ENCODE measurements around the gene USP49. TPM values are rescaled to one million over a fixed set of nuclear protein-coding genes. Genes with fewer than 3 reads are reported as not detected.
A peak's percentile ranks its signal among the peaks of the same experiment; 100 is the strongest.
"Not testable (repeated sequence)": the region's sequence is repeated elsewhere in the genome, so short reads cannot be mapped to it uniquely, and the experiment has no call there.

The USP49 gene
- total RNA-seq, 1 experiment from 2014 or later: 2.3 TPM

DNA sequence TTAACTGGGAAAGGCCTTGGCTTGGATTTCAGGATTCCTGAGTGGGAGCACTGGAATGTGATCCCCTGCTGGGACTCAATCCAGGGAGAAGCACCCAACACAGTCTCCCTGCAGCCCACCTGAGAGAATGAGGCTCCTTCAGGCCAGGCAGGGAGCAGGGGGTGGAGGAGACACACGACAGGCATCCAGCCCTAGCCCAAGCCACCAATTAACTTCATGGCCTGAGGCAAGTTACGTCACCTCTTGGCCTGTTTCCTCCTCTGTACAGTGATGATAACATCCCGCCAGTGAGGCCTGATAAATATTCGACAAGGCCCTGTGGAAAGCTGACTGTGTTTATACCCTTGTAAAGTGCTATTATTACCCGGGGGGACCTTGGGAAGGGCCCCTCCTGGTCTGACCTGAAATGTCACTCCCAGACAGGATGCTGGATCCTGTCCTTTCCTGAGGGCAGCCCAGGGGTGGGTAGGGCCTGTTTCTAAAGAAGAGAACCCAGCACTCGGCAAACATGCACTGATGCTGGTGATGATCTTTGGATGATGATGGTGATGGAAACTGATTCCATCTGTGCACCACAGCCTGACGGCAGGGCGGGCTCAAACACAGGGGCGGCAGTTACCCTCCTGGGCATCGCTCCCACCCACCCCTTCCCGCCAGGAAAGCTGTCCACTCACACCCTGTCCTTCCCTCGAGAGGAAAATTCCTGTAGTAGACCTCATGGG is 127.9 kb downstream of the USP49 start:
- peak; percentile 91 for ATAC-seq
- Histone ChIP-seq H3K9me2 (replicated peaks; ENCODE audit: low read length) (no peaks in the 10 kb centered on the region), H3K27ac (ENCODE audit: low read length) (no peak overlapping the region), H3K9me3 (ENCODE audit: low read length) (no peaks in the 10 kb centered on the region), H3K4me1 (ENCODE audit: insufficient read depth, low read length) (peaks cover 16% of the 10 kb centered on the region), H3K9ac (ENCODE audit: low read length) (no peak overlapping the region), H2AFZ (ENCODE audit: low read length) (no peak overlapping the region), H3K27me3 (ENCODE audit: low read length) (no peaks in the 10 kb centered on the region), H3K4me2 (ENCODE audit: low read length) (no peak overlapping the region), H3K36me3 (ENCODE audit: low read depth, low read length) (no peaks in the 10 kb centered on the region; the same call in 1 of the 2 replicates), H3K79me2 (ENCODE audit: low read length) (no peaks in the 10 kb centered on the region), H3F3A (ENCODE audit: low read length, unreplicated experiment) (no peaks in the 10 kb centered on the region), H4K20me1 (ENCODE audit: low read length) (no peaks in the 10 kb centered on the region), H3K4me3 (ENCODE audit: low read length) (no peak overlapping the region)
- POLR2A ChIA-PET (ENCODE audit: unreplicated experiment): no interaction called here
- TF ChIP-seq EZH2 (IDR thresholded peaks at IDR 0.05; ENCODE audit: low read length, unreplicated experiment): no peak
- 0 out of 2 replicates have a peak, but pooled peaks have one; percentile 58 for TF ChIP-seq EZH2phosphoT487 (IDR thresholded peaks at IDR 0.05; ENCODE audit: borderline replicate concordance, low read length)
- intact Hi-C loops (cut with micrococcal nuclease): no loop called here
- CTCF ChIA-PET: no interaction called here
- DNase-seq: peak; percentile 93
- BruUV-seq (replicated peaks): no TSS peak

DNA sequence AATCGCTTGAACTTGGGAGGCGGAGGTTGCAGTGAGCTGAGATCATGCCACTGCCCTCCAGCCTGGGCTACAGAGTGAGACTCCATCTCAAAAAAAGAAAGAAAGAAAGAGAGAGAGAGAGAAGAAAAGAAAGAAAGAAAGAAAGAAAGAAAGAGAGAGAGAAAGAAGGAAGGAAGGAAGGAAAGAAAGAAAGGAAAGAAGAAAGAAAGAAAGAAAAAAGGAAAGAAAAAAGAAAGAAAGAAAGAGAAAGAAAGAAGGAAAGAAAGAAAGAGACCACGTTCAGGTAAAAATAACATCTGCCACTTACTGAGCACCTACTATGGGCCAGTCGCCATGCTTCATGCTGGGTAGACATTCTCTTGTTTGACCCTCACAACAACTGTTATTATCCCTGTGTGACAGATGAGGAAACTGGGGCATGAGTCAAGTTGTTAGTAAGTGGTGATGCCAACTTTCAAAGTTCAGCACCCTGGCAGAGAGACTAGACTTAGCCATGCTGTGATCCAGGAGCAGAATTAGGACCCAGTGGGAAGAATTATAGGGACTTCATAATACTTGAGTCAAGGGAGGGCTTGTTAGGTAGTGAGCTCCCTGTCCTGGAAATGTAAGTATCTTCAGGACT is 129.0 kb downstream of the USP49 start:
- H3K4me2 ChIP-seq (ENCODE audit: low read length); CTCF ChIA-PET; H3K36me3 ChIP-seq (ENCODE audit: low read depth, low read length); BruUV-seq (replicated peaks); H3K9ac ChIP-seq (ENCODE audit: low read length); H2AFZ ChIP-seq (ENCODE audit: low read length); intact Hi-C loops (cut with micrococcal nuclease); H3K4me3 ChIP-seq (ENCODE audit: low read length); ATAC-seq; POLR2A ChIA-PET (ENCODE audit: unreplicated experiment); H3K27me3 ChIP-seq (ENCODE audit: low read length); DNase-seq; H3K27ac ChIP-seq (ENCODE audit: low read length); H3K79me2 ChIP-seq (ENCODE audit: low read length); H3K9me2 ChIP-seq (replicated peaks; ENCODE audit: low read length); H4K20me1 ChIP-seq (ENCODE audit: low read length); H3K9me3 ChIP-seq (ENCODE audit: low read length); H3F3A ChIP-seq (ENCODE audit: low read length, unreplicated experiment): not testable (repeated sequence)
- H3K4me1 ChIP-seq (ENCODE audit: insufficient read depth, low read length): peaks cover 16% of the 10 kb centered on the region

DNA sequence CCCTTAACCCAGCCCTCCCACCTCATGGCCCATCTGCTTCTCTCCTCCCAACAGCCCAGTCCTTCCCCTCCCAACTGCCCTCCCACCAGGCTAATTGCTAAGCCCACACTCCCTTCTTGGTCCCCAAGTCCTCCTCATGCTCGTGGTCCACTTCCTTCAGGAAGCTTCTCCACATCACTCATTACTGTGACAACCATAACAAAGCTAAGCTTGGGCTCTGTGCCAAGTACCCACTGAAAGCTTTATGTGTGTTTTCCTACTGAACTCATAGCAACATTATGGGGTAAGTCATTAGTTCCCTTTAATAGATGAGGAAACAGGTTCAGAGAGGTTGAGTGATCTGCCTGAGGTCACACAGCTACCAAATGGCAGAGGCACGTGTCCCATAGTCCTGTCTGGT is 131.7 kb downstream of the USP49 start:
- Histone ChIP-seq H3K36me3 (ENCODE audit: low read depth, low read length) (no peaks in the 10 kb centered on the region), H2AFZ (ENCODE audit: low read length) (no peak overlapping the region), H3K4me1 (ENCODE audit: insufficient read depth, low read length) (peaks cover 16% of the 10 kb centered on the region), H3K9me3 (ENCODE audit: low read length) (no peaks in the 10 kb centered on the region), H3F3A (ENCODE audit: low read length, unreplicated experiment) (no peaks in the 10 kb centered on the region), H3K4me3 (ENCODE audit: low read length) (no peak overlapping the region), H3K9ac (ENCODE audit: low read length) (no peak overlapping the region), H3K9me2 (replicated peaks; ENCODE audit: low read length) (no peaks in the 10 kb centered on the region), H3K4me2 (ENCODE audit: low read length) (no peak overlapping the region), H3K27ac (ENCODE audit: low read length) (no peak overlapping the region), H3K79me2 (ENCODE audit: low read length) (no peaks in the 10 kb centered on the region), H4K20me1 (ENCODE audit: low read length) (no peaks in the 10 kb centered on the region), H3K27me3 (ENCODE audit: low read length) (no peaks in the 10 kb centered on the region)
- BruUV-seq (replicated peaks): no TSS peak
- intact Hi-C loops (cut with micrococcal nuclease): no loop called here
- ChIA-PET POLR2A (ENCODE audit: unreplicated experiment) (no interaction called here), CTCF (no interaction called here)
- DNase-seq (no peak), ATAC-seq (no peak)
- TF ChIP-seq EZH2 (IDR thresholded peaks at IDR 0.05; ENCODE audit: low read length, unreplicated experiment) (no peak), EZH2phosphoT487 (IDR thresholded peaks at IDR 0.05; ENCODE audit: borderline replicate concordance, low read length) (no peak)
- TF ChIP-seq, protein P1, sequence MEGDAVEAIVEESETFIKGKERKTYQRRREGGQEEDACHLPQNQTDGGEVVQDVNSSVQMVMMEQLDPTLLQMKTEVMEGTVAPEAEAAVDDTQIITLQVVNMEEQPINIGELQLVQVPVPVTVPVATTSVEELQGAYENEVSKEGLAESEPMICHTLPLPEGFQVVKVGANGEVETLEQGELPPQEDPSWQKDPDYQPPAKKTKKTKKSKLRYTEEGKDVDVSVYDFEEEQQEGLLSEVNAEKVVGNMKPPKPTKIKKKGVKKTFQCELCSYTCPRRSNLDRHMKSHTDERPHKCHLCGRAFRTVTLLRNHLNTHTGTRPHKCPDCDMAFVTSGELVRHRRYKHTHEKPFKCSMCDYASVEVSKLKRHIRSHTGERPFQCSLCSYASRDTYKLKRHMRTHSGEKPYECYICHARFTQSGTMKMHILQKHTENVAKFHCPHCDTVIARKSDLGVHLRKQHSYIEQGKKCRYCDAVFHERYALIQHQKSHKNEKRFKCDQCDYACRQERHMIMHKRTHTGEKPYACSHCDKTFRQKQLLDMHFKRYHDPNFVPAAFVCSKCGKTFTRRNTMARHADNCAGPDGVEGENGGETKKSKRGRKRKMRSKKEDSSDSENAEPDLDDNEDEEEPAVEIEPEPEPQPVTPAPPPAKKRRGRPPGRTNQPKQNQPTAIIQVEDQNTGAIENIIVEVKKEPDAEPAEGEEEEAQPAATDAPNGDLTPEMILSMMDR (conservative IDR thresholded peaks at IDR 0.05; ENCODE audit: low read depth, low read length): no peak

Data from PC-3 (cell line).